ENCODE data around the gene CDK5R1. TPM values are rescaled to one million over a fixed set of nuclear protein-coding genes. Genes with fewer than 3 reads are reported as not detected.

Gene CDK5R1
- polyA plus RNA-seq, 1 experiment = 0.26 TPM

GRCh38 chr17:32461498-32461852 is 25.3 kb upstream of the CDK5R1 start:
- ChIA-PET POLR2A (no interaction called here), CTCF (interaction anchor here (0.6 to 5.2 kb wide), 21 partner anchors 8 to 1210 kb away, joined by 3 to 47 read pairs (median 4); partner anchors contain the start of gene PSMD11)
- no peak overlapping the region for H3K4me3 ChIP-seq (ENCODE audit: low read depth, low read length)
- TF ChIP-seq CTCF (IDR thresholded peaks at IDR 0.05; ENCODE audit: insufficient read depth, low read depth, low read length) = no peak
- no peaks in the 10 kb centered on the region for H3K27me3 ChIP-seq (ENCODE audit: control insufficient read depth, insufficient read depth, low read length)
- H3K36me3 ChIP-seq (ENCODE audit: control insufficient read depth, insufficient read depth, low read length) = peaks cover 10% of the 10 kb centered on the region
- DNase-seq (ENCODE audit: low read depth) = no peak

- POLR2A ChIA-PET = no interaction called here
- Histone ChIP-seq H3K4me3 (ENCODE audit: low read depth, low read length) (no peak overlapping the region), H3K27me3 (ENCODE audit: control insufficient read depth, insufficient read depth, low read length) (no peaks in the 10 kb centered on the region), H3K36me3 (ENCODE audit: control insufficient read depth, insufficient read depth, low read length) (peaks cover 10% of the 10 kb centered on the region)
- CTCF ChIA-PET = interaction anchor here (0.5 to 5.2 kb wide), 27 partner anchors 7 to 1209 kb away, joined by 3 to 47 read pairs (median 3); partner anchors contain the start of gene PSMD11
- peak; percentile 63 for TF ChIP-seq CTCF (IDR thresholded peaks at IDR 0.05; ENCODE audit: insufficient read depth, low read depth, low read length)
- no peak for DNase-seq (ENCODE audit: low read depth)
These were observed 24.8 kb upstream of the CDK5R1 start for GRCh38 chr17:32461853-32462617.

GRCh38 chr17:32463304-32463703 is 23.5 kb upstream of the CDK5R1 start:
- Histone ChIP-seq H3K4me3 (ENCODE audit: low read depth, low read length) (no peak overlapping the region), H3K27me3 (ENCODE audit: control insufficient read depth, insufficient read depth, low read length) (no peaks in the 10 kb centered on the region), H3K36me3 (ENCODE audit: control insufficient read depth, insufficient read depth, low read length) (peaks cover 14% of the 10 kb centered on the region)
- POLR2A ChIA-PET = no interaction called here
- no peak for DNase-seq (ENCODE audit: low read depth)
- TF ChIP-seq CTCF (IDR thresholded peaks at IDR 0.05; ENCODE audit: insufficient read depth, low read depth, low read length) = no peak
- CTCF ChIA-PET = interaction anchor here (0.6 to 5.2 kb wide), 14 partner anchors 9 to 1067 kb away, joined by 3 to 47 read pairs (median 7); partner anchors contain the start of genes CDK5R1 and PSMD11

- ChIA-PET CTCF (interaction anchor here (0.9 to 5.2 kb wide), 5 partner anchors 19 to 314 kb away, joined by 3 to 37 read pairs (median 23); partner anchors contain the start of gene PSMD11), POLR2A (no interaction called here)
- Histone ChIP-seq H3K4me3 (ENCODE audit: low read depth, low read length) (no peak overlapping the region), H3K27me3 (ENCODE audit: control insufficient read depth, insufficient read depth, low read length) (no peaks in the 10 kb centered on the region), H3K36me3 (ENCODE audit: control insufficient read depth, insufficient read depth, low read length) (peaks cover 12% of the 10 kb centered on the region)
- no peak for DNase-seq (ENCODE audit: low read depth)
- no peak for TF ChIP-seq CTCF (IDR thresholded peaks at IDR 0.05; ENCODE audit: insufficient read depth, low read depth, low read length)
These were observed 22.4 kb upstream of the CDK5R1 start for GRCh38 chr17:32464374-32464773.

GRCh38 chr17:32467949-32468348 is 18.8 kb upstream of the CDK5R1 start:
- Histone ChIP-seq H3K4me3 (ENCODE audit: low read depth, low read length) (no peak overlapping the region), H3K27me3 (ENCODE audit: control insufficient read depth, insufficient read depth, low read length) (no peaks in the 10 kb centered on the region), H3K36me3 (ENCODE audit: control insufficient read depth, insufficient read depth, low read length) (peaks cover 15% of the 10 kb centered on the region)
- no peak for DNase-seq (ENCODE audit: low read depth)
- CTCF ChIA-PET = interaction anchor here (1.0 kb wide), 1 partner anchor 11 kb away, joined by 3 read pairs; no protein-coding TSS in a partner anchor
- POLR2A ChIA-PET = no interaction called here
- TF ChIP-seq CTCF (IDR thresholded peaks at IDR 0.05; ENCODE audit: insufficient read depth, low read depth, low read length) = no peak

Measured in BJ (cell line).